Choroid plexus epithelial cell (primary cell): ENCODE results near the gene ELAVL1.

Source experiments
- DNase-seq: peaks from one replicate; pipeline ENCODE4 v3.0.0-alpha.2; 2010; ENCODE audit warnings: low read depth
- H3K4me3 ChIP-seq: 2 replicates; pipeline ENCODE4 v1.5.1; 2011; ENCODE audit warnings: low read depth, mild to moderate bottlenecking, control low read depth, low read length, moderate library complexity
- TF ChIP-seq, protein P1 (sequence below): conservative IDR thresholded peaks from 2 replicates; pipeline ENCODE4 v1.5.1; 2011; ENCODE audit warnings: low read depth, mild to moderate bottlenecking, control low read depth, inconsistent platforms, low read length, moderate library complexity

Gene ELAVL1

DNA sequence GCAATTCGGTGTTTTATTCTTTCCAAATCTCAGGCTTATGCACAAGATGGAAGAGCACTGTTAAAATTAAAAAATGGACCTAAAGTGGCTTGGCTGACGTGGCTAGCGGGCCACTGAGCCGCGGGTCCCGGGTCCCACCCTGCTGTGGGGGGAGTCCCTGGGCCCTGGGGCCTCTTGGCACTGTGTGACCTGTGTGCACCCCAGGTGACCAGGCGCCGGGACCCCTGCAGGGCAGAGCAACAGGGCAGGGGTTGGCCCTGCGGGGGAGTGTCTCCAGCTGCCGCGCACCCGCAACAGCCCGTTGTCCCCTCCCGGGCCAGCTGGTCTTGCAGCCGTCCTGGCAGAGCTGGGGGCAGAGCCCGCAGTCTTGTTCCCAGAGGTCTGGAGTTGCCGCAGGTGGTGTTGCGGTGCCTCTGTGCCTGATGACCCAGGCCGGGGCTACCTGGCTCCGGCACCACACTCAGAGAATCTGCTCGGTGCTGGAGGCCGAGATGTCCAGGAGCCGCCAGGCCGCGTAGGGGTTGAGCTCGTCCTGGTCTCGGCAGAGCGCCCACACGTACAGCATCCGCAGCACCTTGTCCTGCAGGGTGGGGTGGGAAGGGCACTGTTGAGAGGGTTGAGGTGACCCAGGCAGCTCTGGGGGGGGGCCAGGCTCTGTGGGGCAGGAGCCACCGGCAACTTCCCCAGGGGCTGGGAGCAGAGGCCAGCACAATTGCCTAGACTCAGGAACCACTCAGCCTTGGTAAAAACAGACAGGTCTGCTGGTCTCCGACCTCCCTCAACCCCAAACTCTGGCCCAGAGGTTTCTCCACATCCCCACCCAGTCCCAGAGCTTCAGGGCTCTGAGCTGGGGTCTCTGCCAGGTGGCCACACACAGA lies 78.5 kb downstream of the ELAVL1 start:
- no peak for DNase-seq
- TF ChIP-seq, protein P1, sequence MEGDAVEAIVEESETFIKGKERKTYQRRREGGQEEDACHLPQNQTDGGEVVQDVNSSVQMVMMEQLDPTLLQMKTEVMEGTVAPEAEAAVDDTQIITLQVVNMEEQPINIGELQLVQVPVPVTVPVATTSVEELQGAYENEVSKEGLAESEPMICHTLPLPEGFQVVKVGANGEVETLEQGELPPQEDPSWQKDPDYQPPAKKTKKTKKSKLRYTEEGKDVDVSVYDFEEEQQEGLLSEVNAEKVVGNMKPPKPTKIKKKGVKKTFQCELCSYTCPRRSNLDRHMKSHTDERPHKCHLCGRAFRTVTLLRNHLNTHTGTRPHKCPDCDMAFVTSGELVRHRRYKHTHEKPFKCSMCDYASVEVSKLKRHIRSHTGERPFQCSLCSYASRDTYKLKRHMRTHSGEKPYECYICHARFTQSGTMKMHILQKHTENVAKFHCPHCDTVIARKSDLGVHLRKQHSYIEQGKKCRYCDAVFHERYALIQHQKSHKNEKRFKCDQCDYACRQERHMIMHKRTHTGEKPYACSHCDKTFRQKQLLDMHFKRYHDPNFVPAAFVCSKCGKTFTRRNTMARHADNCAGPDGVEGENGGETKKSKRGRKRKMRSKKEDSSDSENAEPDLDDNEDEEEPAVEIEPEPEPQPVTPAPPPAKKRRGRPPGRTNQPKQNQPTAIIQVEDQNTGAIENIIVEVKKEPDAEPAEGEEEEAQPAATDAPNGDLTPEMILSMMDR, result no peak
- H3K4me3 ChIP-seq, result no peak overlapping the region

DNA sequence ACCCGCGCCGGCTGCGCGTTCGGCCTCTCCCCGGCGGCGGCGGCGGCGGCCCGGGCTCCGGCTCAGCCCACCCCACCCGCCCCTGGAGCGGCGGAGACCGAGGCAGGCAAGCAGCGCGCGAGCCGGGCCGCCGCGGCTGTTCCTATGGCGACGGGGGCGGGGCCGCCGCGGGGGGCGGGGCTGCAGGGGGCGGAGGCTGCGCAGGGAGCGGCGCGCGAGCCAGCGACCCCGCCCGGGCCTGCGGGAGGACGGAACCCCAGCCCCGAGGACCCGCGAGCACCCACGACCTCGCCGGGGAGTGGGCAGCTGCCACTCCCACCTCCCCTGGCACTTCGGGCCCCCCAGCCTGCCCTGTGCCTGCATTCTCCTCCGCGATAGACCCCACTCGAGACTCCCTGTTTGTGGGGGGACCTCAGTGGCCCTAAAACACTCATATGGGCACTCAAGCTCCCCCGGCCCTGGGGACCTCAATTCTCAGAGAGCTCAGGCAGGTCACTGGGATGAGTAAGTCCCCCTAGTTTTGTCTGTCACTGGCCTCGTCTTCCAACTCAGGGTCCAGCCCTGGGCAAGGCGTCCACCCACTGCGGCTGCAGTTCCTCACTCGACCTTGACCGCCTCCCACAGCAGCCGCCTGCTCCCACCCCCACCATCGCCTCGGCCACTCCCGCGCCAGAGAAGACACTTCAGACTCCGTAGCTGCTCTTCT lies 79.3 kb downstream of the ELAVL1 start, which contains the start of gene CTXN1:
Gene CTXN1 (minus strand): TSS at position 115 of the 706 bp plus-strand sequence. CDS start 597 bp downstream, outside the sequence.
- H3K4me3 ChIP-seq, result peak within 1 kb of the TSS; percentile 60
- TF ChIP-seq, protein P1, result no peak
- peak; percentile 51 for DNase-seq

DNA sequence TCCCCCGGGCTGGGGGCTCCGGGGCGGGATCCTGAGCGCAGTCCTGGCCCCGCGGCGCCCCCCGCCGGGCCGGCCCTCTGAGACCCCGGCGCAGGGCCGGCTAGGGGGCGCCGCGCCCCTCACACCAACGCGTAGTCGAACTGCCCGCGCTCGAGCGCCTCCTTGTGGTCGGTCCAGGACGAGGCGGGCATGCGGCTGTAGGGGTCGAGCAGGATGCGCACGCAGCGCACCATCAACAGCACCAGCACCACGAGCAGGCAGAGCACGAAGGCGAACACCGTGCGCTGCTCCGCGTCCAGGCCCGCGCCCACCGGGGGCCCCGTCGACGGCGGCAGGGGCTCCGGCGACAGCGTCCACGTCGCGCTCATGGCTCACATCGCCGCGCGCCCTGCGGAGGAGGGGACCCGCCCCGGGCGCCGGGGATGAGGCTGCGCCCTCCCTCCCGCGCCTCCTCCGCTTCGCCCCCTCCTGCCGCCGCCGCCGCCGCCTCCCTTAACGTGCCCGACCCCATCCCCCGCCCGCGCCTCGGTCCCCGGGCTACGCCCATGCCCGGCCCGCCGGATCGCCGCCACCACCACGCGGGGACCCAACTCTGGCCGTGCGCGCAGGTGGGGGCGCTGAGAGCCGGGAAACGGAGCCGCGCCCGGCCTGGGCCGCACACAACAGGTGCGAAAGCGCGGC lies 80.1 kb downstream of the ELAVL1 start:
- TF ChIP-seq, protein P1, result peak; percentile 78
- peak overlapping the region; percentile 34 for H3K4me3 ChIP-seq
- peak; percentile 74 for DNase-seq

DNA sequence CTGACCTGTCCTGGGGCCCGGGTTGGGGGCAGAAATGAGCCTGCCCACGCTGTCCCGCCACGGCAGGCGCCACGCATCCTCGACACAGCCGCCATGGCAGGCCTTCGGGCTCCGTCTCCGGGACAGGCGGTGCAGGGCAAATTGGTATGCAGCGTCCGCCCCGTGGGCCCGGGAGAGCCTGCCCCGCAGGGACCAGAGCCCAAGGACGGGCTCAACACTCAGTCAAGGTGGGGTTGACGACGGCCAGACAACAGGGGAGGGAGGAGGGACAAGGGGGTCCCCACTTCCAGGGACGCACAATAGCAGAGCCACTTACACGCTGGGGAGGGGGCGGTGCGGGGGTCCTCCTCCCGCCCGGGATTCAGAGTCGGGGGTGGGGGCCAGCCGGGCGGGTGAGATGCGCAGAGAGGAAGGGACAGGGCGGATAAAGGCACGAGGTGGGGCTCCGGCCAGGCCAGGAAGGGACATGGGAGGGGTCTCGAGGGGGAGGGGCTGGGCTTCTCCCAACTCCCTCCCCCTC lies 80.7 kb downstream of the ELAVL1 start:
- TF ChIP-seq, protein P1, result no peak
- no peak overlapping the region for H3K4me3 ChIP-seq
- no peak for DNase-seq

DNA sequence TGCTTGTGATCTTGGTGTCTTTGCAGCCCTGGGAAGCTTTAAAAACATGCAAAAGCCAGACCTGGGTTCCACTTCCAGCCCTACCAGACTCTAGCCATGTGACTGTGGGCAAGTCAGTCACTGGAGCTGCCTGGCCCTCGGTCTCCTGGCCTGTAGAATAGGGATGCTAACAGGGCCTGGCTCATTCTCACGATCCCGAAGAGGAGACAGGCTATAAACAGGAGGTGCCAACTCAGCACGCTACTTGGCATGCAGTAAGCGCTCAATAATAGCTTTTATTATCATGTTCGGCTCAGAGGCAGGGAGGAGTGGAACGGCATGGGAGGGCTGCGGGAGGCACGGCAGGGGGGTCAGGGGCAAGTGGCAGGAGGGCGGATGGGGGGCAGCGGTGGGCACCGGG lies 81.2 kb downstream of the ELAVL1 start:
- TF ChIP-seq, protein P1, result no peak
- no peak for DNase-seq
- no peak overlapping the region for H3K4me3 ChIP-seq

DNA sequence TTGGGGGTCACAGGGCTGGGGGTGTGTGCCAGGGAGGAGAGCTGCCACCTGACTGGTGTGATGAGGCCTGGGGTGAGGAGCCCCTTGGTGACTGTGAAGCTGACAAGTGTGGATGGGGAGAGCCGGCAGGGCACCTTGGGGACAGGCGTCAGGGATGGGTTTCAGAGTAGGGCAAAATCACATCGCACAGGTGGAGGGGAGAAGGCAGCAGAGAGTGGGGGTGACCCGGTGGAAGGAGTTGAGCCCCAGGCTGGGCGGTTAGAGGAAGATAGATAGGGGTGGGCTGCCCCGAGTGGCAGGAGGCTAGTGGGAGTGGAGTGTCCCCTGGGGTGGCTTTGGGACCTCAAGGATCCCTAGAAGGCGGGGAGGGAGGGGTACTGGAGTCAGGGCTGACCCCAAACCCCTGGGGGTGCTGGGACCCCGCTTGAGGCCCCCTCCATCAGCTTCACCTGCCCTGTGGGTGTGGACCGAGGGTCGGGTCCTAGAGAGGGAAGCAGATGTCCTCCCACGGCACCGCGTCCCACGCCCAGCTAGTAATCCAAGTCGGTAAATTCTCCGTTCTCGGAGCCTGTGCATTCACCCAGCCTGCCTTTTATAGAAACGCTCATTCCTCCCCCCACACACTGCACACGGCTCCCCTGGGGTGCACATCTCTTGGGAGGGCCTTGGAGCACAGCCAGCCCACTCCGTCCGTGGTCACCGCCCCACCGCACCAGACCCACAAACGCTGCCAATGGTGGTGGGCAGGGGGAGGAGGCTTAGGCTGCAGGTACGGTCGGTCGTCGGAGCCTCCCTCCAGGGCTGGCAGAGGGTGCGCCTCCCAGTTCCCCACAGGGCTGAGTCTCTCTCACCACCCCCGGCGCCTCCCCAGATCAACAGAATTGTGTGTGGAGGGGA lies 81.9 kb downstream of the ELAVL1 start:
- DNase-seq, result no peak
- TF ChIP-seq, protein P1, result no peak

More for the DNA sequence above, 81.9 kb downstream of the ELAVL1 start:
- H3K4me3 ChIP-seq, result no peak overlapping the region
